ENCODE measurements around the gene TPH2.

The TPH2 gene

DNA sequence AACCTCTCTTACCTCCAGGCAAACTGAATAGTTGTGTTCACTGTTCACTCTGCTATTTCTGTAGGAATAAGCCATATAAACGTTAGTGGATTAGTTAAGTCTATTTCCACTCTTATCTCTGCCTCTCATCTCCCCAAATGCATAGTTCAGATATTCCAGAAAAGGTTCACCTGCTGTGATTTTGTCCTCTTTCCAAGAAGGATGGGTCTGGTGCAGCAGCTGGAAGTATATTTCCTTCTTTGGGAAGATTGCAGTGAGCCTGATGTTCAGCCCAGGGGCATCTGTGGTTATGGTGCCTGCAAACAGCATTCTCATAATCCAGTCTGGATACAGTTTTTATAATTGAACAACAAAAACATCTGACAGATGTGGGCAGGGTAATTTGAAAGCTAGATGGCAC is 97.7 kb downstream of the TPH2 start:
- no peak overlapping the region for H2BK5ac ChIP-seq (ENCODE audit: low read depth, low read length, poor library complexity, severe bottlenecking)
- no peak for DNase-seq
- H3K14ac ChIP-seq (ENCODE audit: low read length in 2 of 2): no peak overlapping the region
- H3K27ac ChIP-seq (ENCODE audit: low read length, poor library complexity, severe bottlenecking): no peak overlapping the region
- H2AFZ ChIP-seq (ENCODE audit: low read depth, low read length): no peak overlapping the region
- H2BK12ac ChIP-seq (ENCODE audit: low read length in 2 of 2): no peak overlapping the region
- no CpG with 5 or more reads among the region's 1 CpG for WGBS
- H3K18ac ChIP-seq (ENCODE audit: low read depth in 1 of 2, low read length in 2 of 2): no peak overlapping the region
- no peak overlapping the region for H3K23ac ChIP-seq (ENCODE audit: low read length in 2 of 2)
- no peaks in the 10 kb centered on the region for H3K27me3 ChIP-seq (ENCODE audit: control insufficient read depth in 1 of 2, insufficient read depth in 1 of 2, low read length in 2 of 2)
- H3K79me1 ChIP-seq (replicated peaks; ENCODE audit: low read length, poor library complexity, severe bottlenecking): no peaks in the 10 kb centered on the region
- no peak overlapping the region for H2AK5ac ChIP-seq (ENCODE audit: low read length, severe bottlenecking)
- no peak overlapping the region for H4K8ac ChIP-seq (ENCODE audit: low read length)
- no peaks in the 10 kb centered on the region for H3K36me3 ChIP-seq (ENCODE audit: control insufficient read depth in 1 of 2, insufficient read depth in 2 of 2, low read depth in 1 of 2, low read length in 2 of 2)
- no peak overlapping the region for H2BK15ac ChIP-seq (ENCODE audit: low read depth, poor library complexity, severe bottlenecking)
- no peak overlapping the region for H3K4ac ChIP-seq (ENCODE audit: low read depth in 1 of 2, low read length in 2 of 2)
- H3K9ac ChIP-seq (ENCODE audit: low read length): no peak overlapping the region
- H3K9me3 ChIP-seq (ENCODE audit: control insufficient read depth, low read length): no peaks in the 10 kb centered on the region
- H3K4me3 ChIP-seq (ENCODE audit: insufficient read depth in 1 of 2, low read depth in 1 of 2, low read length in 2 of 2): no peak overlapping the region
- H4K91ac ChIP-seq (ENCODE audit: low read length): no peak overlapping the region
- no peak overlapping the region for H2BK120ac ChIP-seq (ENCODE audit: low read depth, low read length)
- no peak overlapping the region for H3K4me2 ChIP-seq (ENCODE audit: low read length, poor library complexity, severe bottlenecking)
- no peaks in the 10 kb centered on the region for H3K4me1 ChIP-seq (ENCODE audit: control insufficient read depth, insufficient read depth, low read depth, low read length)

DNA sequence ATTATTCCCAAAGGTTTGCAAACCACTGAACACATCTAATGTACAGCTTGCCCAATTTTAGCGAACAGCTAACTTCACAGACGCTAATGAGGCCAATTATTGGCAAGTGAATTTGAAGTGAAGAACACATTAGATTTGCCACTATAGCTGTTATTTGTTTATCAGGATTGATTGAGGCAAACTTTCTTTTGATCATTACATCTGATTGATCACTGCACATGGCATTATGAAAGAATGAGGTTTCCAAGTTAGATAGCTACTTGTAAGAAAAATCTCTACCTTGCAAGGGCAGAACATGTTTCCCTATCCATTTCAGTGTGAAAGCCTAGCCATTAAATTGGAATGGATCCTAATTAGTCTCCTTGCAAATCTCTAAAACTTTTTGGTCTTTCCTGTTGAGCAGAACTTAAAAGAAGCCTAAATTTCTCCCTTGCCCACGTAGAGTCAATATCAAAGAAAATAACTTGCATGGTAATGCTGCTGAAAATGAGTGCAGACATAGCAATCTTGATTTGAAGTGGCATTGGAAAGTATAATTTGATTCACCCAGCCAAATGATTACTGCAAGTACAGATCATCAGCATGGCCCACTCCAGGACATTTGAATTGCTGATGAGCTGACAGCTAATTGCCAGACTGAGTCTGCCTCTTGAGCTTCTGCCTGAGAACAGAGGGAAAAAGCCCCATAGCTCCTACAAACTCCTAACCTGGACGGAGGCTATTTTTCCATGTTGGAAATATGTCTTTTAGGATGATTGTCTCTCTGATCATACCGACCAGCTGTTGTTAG is 98.6 kb downstream of the TPH2 start:
- H3K18ac ChIP-seq (ENCODE audit: low read depth in 1 of 2, low read length in 2 of 2): no peak overlapping the region
- no peak overlapping the region for H3K9ac ChIP-seq (ENCODE audit: low read length)
- H3K4ac ChIP-seq (ENCODE audit: low read depth in 1 of 2, low read length in 2 of 2): no peak overlapping the region
- H2BK120ac ChIP-seq (ENCODE audit: low read depth, low read length): no peak overlapping the region
- H3K4me2 ChIP-seq (ENCODE audit: low read length, poor library complexity, severe bottlenecking): no peak overlapping the region
- H3K23ac ChIP-seq (ENCODE audit: low read length in 2 of 2): no peak overlapping the region
- H3K79me1 ChIP-seq (replicated peaks; ENCODE audit: low read length, poor library complexity, severe bottlenecking): no peaks in the 10 kb centered on the region
- no peaks in the 10 kb centered on the region for H3K36me3 ChIP-seq (ENCODE audit: control insufficient read depth in 1 of 2, insufficient read depth in 2 of 2, low read depth in 1 of 2, low read length in 2 of 2)
- no peak overlapping the region for H3K4me3 ChIP-seq (ENCODE audit: insufficient read depth in 1 of 2, low read depth in 1 of 2, low read length in 2 of 2)
- no peak overlapping the region for H3K27ac ChIP-seq (ENCODE audit: low read length, poor library complexity, severe bottlenecking)
- no peak overlapping the region for H2AK5ac ChIP-seq (ENCODE audit: low read length, severe bottlenecking)
- no peaks in the 10 kb centered on the region for H3K27me3 ChIP-seq (ENCODE audit: control insufficient read depth in 1 of 2, insufficient read depth in 1 of 2, low read length in 2 of 2)
- no peak overlapping the region for H3K14ac ChIP-seq (ENCODE audit: low read length in 2 of 2)
- H2BK15ac ChIP-seq (ENCODE audit: low read depth, poor library complexity, severe bottlenecking): no peak overlapping the region
- WGBS: 93% methylated on average over 3 of the region's 5 CpGs
- H2AFZ ChIP-seq (ENCODE audit: low read depth, low read length): no peak overlapping the region
- no peak overlapping the region for H2BK5ac ChIP-seq (ENCODE audit: low read depth, low read length, poor library complexity, severe bottlenecking)
- no peak overlapping the region for H2BK12ac ChIP-seq (ENCODE audit: low read length in 2 of 2)
- no peaks in the 10 kb centered on the region for H3K4me1 ChIP-seq (ENCODE audit: control insufficient read depth, insufficient read depth, low read depth, low read length)
- no peak overlapping the region for H4K91ac ChIP-seq (ENCODE audit: low read length)
- no peak overlapping the region for H4K8ac ChIP-seq (ENCODE audit: low read length)
- DNase-seq: no peak
- no peaks in the 10 kb centered on the region for H3K9me3 ChIP-seq (ENCODE audit: control insufficient read depth, low read length)

DNA sequence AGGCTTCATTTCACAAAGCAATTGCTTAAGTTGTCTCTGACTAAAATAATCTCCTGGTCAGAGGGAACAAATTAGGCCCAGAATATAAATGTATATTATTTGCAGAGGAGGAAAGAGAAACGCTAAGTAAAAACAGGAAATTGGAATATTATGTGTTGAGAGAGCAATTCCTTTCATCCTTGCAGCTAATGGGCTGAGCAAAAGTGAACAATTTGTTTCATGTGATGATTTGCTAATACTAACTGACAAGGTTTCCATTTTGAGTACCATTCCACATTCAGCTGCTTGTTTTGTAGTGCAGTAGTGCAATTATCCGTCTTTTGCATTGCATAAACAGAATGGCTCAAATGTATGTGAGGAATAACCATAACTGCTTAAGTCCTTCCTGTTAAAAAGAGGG is 103.2 kb downstream of the TPH2 start:
- no peak overlapping the region for H4K8ac ChIP-seq (ENCODE audit: low read length)
- no peak overlapping the region for H3K4me3 ChIP-seq (ENCODE audit: insufficient read depth in 1 of 2, low read depth in 1 of 2, low read length in 2 of 2)
- 91% methylated on average over 1 of the region's 2 CpGs for WGBS
- H3K18ac ChIP-seq (ENCODE audit: low read depth in 1 of 2, low read length in 2 of 2): no peak overlapping the region
- no peaks in the 10 kb centered on the region for H3K27me3 ChIP-seq (ENCODE audit: control insufficient read depth in 1 of 2, insufficient read depth in 1 of 2, low read length in 2 of 2)
- no peak overlapping the region for H3K9ac ChIP-seq (ENCODE audit: low read length)
- no peak overlapping the region for H3K4ac ChIP-seq (ENCODE audit: low read depth in 1 of 2, low read length in 2 of 2)
- no peak overlapping the region for H3K23ac ChIP-seq (ENCODE audit: low read length in 2 of 2)
- H2AFZ ChIP-seq (ENCODE audit: low read depth, low read length): no peak overlapping the region
- no peak overlapping the region for H2AK5ac ChIP-seq (ENCODE audit: low read length, severe bottlenecking)
- no peak overlapping the region for H4K91ac ChIP-seq (ENCODE audit: low read length)
- no peak overlapping the region for H3K4me2 ChIP-seq (ENCODE audit: low read length, poor library complexity, severe bottlenecking)
- H2BK120ac ChIP-seq (ENCODE audit: low read depth, low read length): no peak overlapping the region
- no peak for DNase-seq
- H2BK12ac ChIP-seq (ENCODE audit: low read length in 2 of 2): no peak overlapping the region
- no peaks in the 10 kb centered on the region for H3K9me3 ChIP-seq (ENCODE audit: control insufficient read depth, low read length)
- no peak overlapping the region for H2BK15ac ChIP-seq (ENCODE audit: low read depth, poor library complexity, severe bottlenecking)
- no peaks in the 10 kb centered on the region for H3K36me3 ChIP-seq (ENCODE audit: control insufficient read depth in 1 of 2, insufficient read depth in 2 of 2, low read depth in 1 of 2, low read length in 2 of 2)
- H3K27ac ChIP-seq (ENCODE audit: low read length, poor library complexity, severe bottlenecking): no peak overlapping the region
- H2BK5ac ChIP-seq (ENCODE audit: low read depth, low read length, poor library complexity, severe bottlenecking): no peak overlapping the region
- no peaks in the 10 kb centered on the region for H3K4me1 ChIP-seq (ENCODE audit: control insufficient read depth, insufficient read depth, low read depth, low read length)
- no peaks in the 10 kb centered on the region for H3K79me1 ChIP-seq (replicated peaks; ENCODE audit: low read length, poor library complexity, severe bottlenecking)
- no peak overlapping the region for H3K14ac ChIP-seq (ENCODE audit: low read length in 2 of 2)

DNA sequence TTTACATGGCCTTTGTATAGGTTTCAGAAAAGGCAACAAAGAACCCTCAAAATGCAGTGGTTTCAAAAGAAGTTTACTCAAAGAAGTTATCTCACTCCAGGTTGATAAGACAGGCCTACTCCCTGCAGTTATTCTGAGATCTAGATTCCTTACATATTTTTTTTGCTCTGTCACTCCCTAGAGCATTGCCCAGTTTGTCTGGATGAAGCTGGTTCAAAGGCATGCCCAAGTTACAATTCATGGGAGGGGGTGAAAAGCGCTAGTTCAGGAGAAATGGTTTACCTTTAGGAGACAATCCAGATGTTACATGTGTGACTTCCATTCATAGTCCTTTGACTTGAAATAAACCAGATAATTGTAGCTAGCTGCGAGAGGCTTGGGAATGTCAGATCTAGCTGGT is 115.0 kb downstream of the TPH2 start:
- Histone ChIP-seq H3K18ac (ENCODE audit: low read depth in 1 of 2, low read length in 2 of 2) (no peak overlapping the region), H3K27ac (ENCODE audit: low read length, poor library complexity, severe bottlenecking) (no peak overlapping the region), H3K79me1 (replicated peaks; ENCODE audit: low read length, poor library complexity, severe bottlenecking) (no peaks in the 10 kb centered on the region), H2BK15ac (ENCODE audit: low read depth, poor library complexity, severe bottlenecking) (no peak overlapping the region), H3K4ac (ENCODE audit: low read depth in 1 of 2, low read length in 2 of 2) (no peak overlapping the region), H3K27me3 (ENCODE audit: control insufficient read depth in 1 of 2, insufficient read depth in 1 of 2, low read length in 2 of 2) (no peaks in the 10 kb centered on the region), H2BK12ac (ENCODE audit: low read length in 2 of 2) (no peak overlapping the region), H2BK120ac (ENCODE audit: low read depth, low read length) (no peak overlapping the region), H2BK5ac (ENCODE audit: low read depth, low read length, poor library complexity, severe bottlenecking) (no peak overlapping the region), H3K23ac (ENCODE audit: low read length in 2 of 2) (no peak overlapping the region), H3K4me1 (ENCODE audit: control insufficient read depth, insufficient read depth, low read depth, low read length) (no peaks in the 10 kb centered on the region), H2AFZ (ENCODE audit: low read depth, low read length) (no peak overlapping the region), H4K91ac (ENCODE audit: low read length) (no peak overlapping the region), H3K4me3 (ENCODE audit: insufficient read depth in 1 of 2, low read depth in 1 of 2, low read length in 2 of 2) (no peak overlapping the region), H3K4me2 (ENCODE audit: low read length, poor library complexity, severe bottlenecking) (no peak overlapping the region), H4K8ac (ENCODE audit: low read length) (no peak overlapping the region), H2AK5ac (ENCODE audit: low read length, severe bottlenecking) (no peak overlapping the region), H3K9me3 (ENCODE audit: control insufficient read depth, low read length) (no peaks in the 10 kb centered on the region), H3K36me3 (ENCODE audit: control insufficient read depth in 1 of 2, insufficient read depth in 2 of 2, low read depth in 1 of 2, low read length in 2 of 2) (no peaks in the 10 kb centered on the region), H3K14ac (ENCODE audit: low read length in 2 of 2) (no peak overlapping the region), H3K9ac (ENCODE audit: low read length) (no peak overlapping the region)
- 69% methylated on average over 2 of the region's 2 CpGs for WGBS
- DNase-seq: no peak

Measured in mesenchymal stem cell (in vitro differentiated cells and primary cell).